NCI-H69 (cell line): ENCODE measurements around the gene TUBG2.
"Not testable (repeated sequence)": the region's sequence is repeated elsewhere in the genome, so short reads cannot be mapped to it uniquely, and the experiment has no call there.

ENCODE experiments used
- DNase-seq: peaks from one replicate; lab custom pipeline; 2025; lab: John Stamatoyannopoulos, UW

The TUBG2 gene

DNA sequence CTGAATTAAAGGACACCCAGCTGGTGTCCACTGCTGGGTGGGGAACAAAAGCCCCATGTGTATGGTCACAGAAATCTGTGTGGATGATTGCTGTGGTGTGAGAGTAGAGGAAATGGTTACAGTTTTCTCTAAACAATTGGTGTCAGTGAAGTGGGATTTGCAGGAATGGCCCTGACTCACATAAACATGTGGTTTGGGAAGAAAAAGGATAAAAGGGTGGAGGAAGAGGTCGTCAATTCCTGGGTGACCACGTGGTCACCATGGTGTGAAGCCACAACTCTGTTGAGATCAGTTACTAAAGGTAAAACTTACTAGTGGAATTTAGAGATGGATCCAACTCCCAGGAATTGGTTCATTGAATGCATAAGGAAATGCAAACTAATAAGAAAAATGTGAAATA lies 3.6 kb upstream of the TUBG2 start:
- DNase-seq, result no peak

DNA sequence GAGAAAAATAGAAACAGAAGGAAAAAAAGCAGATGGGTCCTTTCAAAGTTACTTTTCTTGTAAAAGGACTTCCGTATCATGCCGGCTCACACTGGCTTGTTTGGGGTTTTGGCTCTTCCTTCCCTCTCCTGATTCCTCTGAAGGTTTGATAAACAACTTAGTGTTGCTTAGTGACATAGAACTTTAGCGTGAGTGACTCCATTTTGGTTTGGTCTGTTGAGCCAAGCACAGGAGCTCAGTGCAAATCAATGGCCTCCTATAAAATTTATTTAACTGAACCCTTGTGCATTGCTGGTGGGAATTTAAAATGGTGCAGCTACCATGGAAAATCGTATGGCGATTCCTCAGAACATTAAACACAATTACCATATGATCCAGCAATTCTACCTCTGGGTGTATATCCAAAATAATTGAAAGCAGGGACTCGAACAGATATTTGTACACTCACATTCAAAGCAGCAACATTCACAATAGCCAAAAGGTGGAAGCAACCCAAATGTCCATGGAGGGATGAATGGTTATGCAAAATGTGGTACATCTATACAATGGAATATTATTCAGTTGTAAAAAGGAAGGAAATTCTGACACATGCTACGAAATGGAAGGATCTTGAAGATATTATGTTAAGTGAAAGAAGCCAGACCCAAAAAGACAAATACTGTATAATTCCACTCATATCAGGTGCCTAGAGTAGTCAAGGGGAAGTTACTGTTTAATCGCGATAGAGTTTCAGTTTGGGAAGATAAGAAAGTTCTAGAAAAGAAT lies 1.1 kb upstream of the TUBG2 start:
- DNase-seq, result no peak

GRCh38 chr17:42659932-42660274 lies 819 bp downstream of the TUBG2 start:
- DNase-seq, result not testable (repeated sequence)

DNA sequence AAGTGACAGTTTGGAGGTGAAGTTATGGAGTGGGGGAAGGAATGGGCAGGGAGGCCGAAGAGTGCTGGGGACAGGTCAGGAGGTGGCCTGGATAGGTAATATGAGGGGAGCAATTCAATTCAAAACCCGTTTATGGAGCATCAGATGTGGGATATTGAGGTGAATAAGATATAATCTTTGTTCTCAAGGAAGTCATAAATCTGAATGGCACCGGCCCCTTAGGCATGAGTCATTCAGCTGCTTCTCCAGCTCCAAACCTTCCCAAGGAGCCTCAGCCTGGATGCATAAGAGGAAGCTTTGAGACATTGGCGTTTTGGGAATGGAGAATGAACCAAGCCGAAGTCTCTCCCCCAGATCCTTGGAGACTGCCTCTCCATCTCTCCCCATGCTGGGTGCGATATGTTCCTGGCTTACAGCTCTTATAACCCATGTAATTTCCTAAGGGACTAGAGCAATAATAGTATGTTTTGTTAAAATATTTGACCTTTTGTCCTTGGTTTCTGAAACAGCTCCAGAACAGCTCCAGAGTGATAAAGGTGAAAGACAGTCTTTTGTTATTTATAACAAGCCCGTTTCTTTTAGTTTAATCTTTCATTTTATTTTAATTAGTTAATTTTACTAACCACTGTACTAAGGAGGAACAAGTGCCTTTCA lies 1.7 kb downstream of the TUBG2 start:
- DNase-seq, result peak; percentile 26

- DNase-seq, result no peak
Measured at GRCh38 chr17:42665581-42666001, 6.5 kb downstream of the TUBG2 start.

DNA sequence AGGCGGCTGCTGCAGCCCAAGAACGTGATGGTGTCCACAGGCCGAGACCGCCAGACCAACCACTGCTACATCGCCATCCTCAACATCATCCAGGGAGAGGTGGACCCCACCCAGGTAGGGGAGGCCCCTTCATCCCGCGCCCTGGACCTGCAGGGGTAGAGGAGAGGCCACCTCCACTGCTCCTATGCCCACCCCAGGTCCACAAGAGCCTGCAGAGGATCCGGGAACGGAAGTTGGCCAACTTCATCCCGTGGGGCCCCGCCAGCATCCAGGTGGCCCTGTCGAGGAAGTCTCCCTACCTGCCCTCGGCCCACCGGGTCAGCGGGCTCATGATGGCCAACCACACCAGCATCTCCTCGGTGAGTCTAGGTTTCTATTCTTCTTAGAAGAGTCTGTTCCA lies 7.0 kb downstream of the TUBG2 start:
- not testable (repeated sequence) for DNase-seq

- peak; percentile 50 for DNase-seq
Measured at GRCh38 chr17:42667088-42667951, 8.2 kb downstream of the TUBG2 start.

- DNase-seq, result no peak
Measured at GRCh38 chr17:42669705-42669976, 10.6 kb downstream of the TUBG2 start.

DNA sequence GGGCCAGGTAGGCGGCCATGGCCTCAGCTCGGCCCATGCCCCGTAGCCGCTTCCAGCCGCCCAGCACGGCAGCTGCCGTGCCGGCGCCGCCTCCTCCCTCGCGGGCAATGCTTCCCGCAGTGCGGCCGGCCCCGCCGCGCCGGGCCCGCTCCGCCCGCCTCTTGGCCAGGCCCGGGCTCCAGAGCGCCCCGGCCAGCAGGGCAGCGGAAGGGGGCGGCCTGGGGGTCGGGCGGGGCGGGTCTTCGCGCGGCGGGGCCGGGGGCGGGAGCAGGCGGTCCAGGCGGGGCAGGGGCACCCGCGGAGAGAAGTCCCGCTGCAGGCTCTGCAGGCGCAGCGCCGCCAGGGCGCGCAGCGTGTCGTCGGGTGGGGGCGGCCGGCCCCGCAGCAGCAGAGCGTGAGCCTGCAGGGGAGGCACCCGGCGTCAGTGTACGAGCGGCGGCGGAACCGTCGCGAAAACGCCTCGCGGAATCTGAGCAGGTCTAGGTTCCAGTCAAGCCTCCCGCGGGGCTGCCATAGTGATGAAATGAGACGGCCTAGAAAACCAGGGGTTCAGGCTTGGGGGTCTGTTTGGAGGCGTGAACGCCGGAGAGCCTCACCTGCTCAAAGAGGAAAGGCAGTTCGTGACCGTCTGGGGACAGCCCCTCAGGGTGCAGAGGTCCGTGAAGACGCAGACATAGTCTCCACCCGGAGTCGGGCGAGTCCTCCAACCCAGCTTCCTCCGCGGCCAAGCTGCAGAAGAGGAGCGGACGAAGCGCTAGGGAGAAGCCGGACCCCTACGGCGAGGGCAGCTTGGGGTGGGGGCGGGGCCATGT lies 11.1 kb downstream of the TUBG2 start:
- DNase-seq, result no peak

- DNase-seq, result no peak
Measured at GRCh38 chr17:42670789-42671657, 11.9 kb downstream of the TUBG2 start.

- no peak for DNase-seq
Measured at GRCh38 chr17:42672038-42672437, 13.0 kb downstream of the TUBG2 start.

- no peak for DNase-seq
Measured at GRCh38 chr17:42673266-42673884, 14.3 kb downstream of the TUBG2 start.

DNA sequence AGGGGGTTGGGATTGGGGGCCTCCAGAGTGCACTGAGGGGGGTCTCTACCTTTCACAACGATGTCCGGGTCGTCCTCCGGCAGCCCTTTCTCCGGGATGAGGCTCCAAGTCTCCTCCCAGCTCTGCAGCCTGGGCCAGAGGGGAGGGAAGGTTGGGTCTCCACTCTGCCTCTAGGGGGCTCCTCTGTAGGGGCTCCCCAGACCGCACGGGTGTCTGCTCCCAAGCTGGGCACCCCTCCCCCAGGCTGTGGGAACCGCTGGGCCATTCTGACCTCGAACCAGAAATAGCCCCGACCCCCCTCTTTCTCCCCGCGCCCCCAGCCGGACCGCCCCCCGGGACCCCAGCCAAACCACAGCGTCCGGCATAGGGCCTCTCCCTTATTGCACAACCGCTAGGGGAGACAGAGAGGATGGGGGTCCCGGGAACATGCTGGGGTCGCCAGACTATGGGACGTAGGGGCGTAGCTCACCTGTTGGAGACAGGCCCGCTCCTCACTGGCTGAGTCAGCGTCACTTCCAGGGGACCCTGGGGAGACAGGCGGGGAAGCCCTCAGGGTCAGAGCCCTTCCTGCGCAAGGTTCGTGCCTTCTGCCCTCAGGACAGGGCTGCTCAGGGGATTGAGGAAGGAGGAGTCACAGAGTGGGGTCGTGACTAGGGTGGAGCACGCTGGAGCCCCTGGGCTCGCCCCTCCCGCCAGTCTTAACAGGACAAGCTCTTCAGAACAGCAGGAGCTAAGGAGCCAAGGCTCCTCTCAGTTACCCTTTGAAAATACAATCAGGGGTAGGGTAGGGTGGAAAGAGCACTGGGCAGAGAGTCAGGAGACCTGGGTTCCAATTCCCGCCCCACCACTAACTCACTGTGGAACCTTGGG lies 15.0 kb downstream of the TUBG2 start:
- DNase-seq, result no peak

- peak; percentile 89 for DNase-seq
Measured at GRCh38 chr17:42674755-42675347, 15.8 kb downstream of the TUBG2 start.

DNA sequence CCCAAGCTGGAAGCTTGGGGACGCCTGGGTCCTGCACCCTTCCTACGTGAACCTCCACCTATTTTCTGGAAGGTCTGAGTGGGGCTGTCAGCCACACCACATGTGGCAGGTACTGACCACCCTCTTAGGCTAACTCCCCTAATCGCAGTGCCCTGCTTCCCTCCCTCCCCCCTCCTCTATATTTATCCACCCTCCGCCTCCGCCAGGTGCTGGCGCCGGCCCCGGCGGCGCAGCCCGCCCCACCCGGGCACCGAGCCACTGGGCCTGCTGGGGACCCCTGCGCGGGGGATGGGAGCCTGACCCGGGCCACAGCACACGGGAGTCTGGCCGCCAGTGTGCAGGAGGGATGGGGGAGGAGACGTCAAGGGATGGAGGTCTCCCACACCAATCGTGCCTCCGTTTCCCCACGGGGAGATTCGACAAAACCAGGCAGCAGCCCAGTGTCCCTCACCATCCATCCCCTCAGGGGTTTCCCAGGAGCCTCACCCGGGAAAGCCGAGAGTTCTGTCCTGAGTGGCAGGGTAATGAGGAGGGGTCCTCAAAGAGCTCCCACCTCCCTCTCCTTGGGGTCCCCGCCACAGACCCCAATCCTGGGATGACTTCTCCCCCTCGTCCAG lies 16.4 kb downstream of the TUBG2 start:
- peak; percentile 91 for DNase-seq

GRCh38 chr17:42675965-42676423 lies 16.9 kb downstream of the TUBG2 start:
- DNase-seq, result peak; percentile 89

- DNase-seq, result peak; percentile 84
Measured at GRCh38 chr17:42676424-42677011, 17.4 kb downstream of the TUBG2 start, which contains the start of gene PLEKHH3. Gene PLEKHH3, minus strand, starts transcription at chr17:42676994. Its CDS starts 431 bp downstream, at chr17:42676563.
